PC-3 (cell line): ENCODE measurements around the gene PPM1D. TPM values are rescaled to one million over a fixed set of nuclear protein-coding genes. Genes with fewer than 3 reads are reported as not detected.

ENCODE experiments used
- ATAC-seq: fragments of 200-7000 bp; cut with Tn5 transposase; 2 replicates; pipeline ENCODE4 v1.9.1; 2020; ENCODE audit warnings: mild to moderate bottlenecking, moderate library complexity
- BruUV-seq: library from RNA; stranded (reverse); fragments of 400-500 nt; replicated peaks from 2 replicates; lab custom pipeline; 2021; lab: Mats Ljungman, UMichigan
- CTCF ChIA-PET: fragments of 300-600 bp; sonication (Branson Sonifier 250); formaldehyde crosslinking; loops from one replicate; lab custom pipeline; 2022; ENCODE audit warnings: antibody characterized with exemption; lab: Charles Lee
- POLR2A ChIA-PET: fragments of 300-600 bp; sonication (Branson Sonifier 250); formaldehyde crosslinking; loops from one replicate; lab custom pipeline; 2022; ENCODE audit warnings: antibody characterized with exemption; ENCODE audit not compliant: unreplicated experiment; lab: Charles Lee
- DNase-seq: peaks from one replicate; pipeline ENCODE4 v3.0.0-alpha.2; 2015
- H2AFZ ChIP-seq: fragments of 300-600 bp; sonication (generic); 2 replicates; pipeline ENCODE4 v1.6.0; 2016; ENCODE audit warnings: antibody characterized with exemption, low read length
- H3F3A ChIP-seq: fragments of 300-600 bp; sonication (generic); one replicate; pipeline ENCODE4 v1.6.0; 2017; ENCODE audit warnings: antibody characterized with exemption, low read length, control low read depth, mild to moderate bottlenecking; ENCODE audit not compliant: unreplicated experiment
- H3K27ac ChIP-seq: fragments of 300-600 bp; sonication (generic); 2 replicates; pipeline ENCODE4 v1.5.1; 2016; ENCODE audit warnings: mild to moderate bottlenecking, low read length
- H3K27me3 ChIP-seq: fragments of 300-600 bp; sonication (generic); 2 replicates; pipeline ENCODE4 v1.6.1; 2016; ENCODE audit warnings: low read length, mixed read lengths
- H3K36me3 ChIP-seq: fragments of 300-600 bp; sonication (generic); 2 replicates; pipeline ENCODE4 v1.6.1; 2016; ENCODE audit warnings: low read depth, mixed run types, low read length, mixed read lengths
- H3K4me1 ChIP-seq: fragments of 300-600 bp; sonication (generic); 2 replicates; pipeline ENCODE4 v1.5.1; 2016; ENCODE audit warnings: low read length; ENCODE audit not compliant: insufficient read depth
- H3K4me2 ChIP-seq: fragments of 300-600 bp; sonication (generic); 2 replicates; pipeline ENCODE4 v1.6.0; 2016; ENCODE audit warnings: low read length
- H3K4me3 ChIP-seq: fragments of 300-600 bp; sonication (generic); 2 replicates; pipeline ENCODE4 v1.5.1; 2016; ENCODE audit warnings: mild to moderate bottlenecking, low read length, mixed read lengths
- H3K79me2 ChIP-seq: fragments of 300-600 bp; sonication (generic); 2 replicates; pipeline ENCODE4 v1.6.1; 2017; ENCODE audit warnings: low read length, mixed read lengths
- H3K9ac ChIP-seq: fragments of 300-600 bp; sonication (generic); 2 replicates; pipeline ENCODE4 v1.6.0; 2016; ENCODE audit warnings: mild to moderate bottlenecking, low read length
- H3K9me2 ChIP-seq: fragments of 300-600 bp; sonication (generic); replicated peaks from 2 replicates; pipeline ENCODE4 v1.6.1; 2016; ENCODE audit warnings: mixed run types, low read length, mixed read lengths
- H3K9me3 ChIP-seq: fragments of 300-600 bp; sonication (generic); 2 replicates; pipeline ENCODE4 v1.6.1; 2016; ENCODE audit warnings: low read length, mixed read lengths
- H4K20me1 ChIP-seq: fragments of 300-600 bp; sonication (generic); 2 replicates; pipeline ENCODE4 v1.6.1; 2016; ENCODE audit warnings: low read length, mixed read lengths
- CTCF ChIP-seq: fragments of 300-600 bp; sonication (generic); conservative IDR thresholded peaks from 2 replicates; pipeline ENCODE4 v1.5.1; 2017; ENCODE audit warnings: antibody characterized with exemption, low read depth, mild to moderate bottlenecking, low read length
- EZH2 ChIP-seq: fragments of 300-600 bp; sonication (generic); IDR thresholded peaks from one replicate; pipeline ENCODE4 v1.6.1; 2017; ENCODE audit warnings: antibody characterized with exemption, mild to moderate bottlenecking, low read length; ENCODE audit not compliant: unreplicated experiment
- EZH2phosphoT487 ChIP-seq: fragments of 300-600 bp; sonication (generic); IDR thresholded peaks from 2 replicates; pipeline ENCODE4 v1.6.1; 2018; ENCODE audit warnings: mild to moderate bottlenecking, antibody characterized with exemption, low read length, borderline replicate concordance
- intact Hi-C: fragments of 100-400 bp; cut with micrococcal nuclease; formaldehyde crosslinking; loops from 2 replicates; pipeline ENCODE4 v1.9.0; 2023
- total RNA-seq: library from RNA; depleted of rRNA; stranded (reverse); fragments of >200 nt; gene quantifications from 2 replicates; pipeline ENCODE4 v1.2.3, GENCODE V29; 2014

Gene PPM1D
- total RNA-seq, 1 experiment from 2014 or later, result 8.2 TPM

DNA sequence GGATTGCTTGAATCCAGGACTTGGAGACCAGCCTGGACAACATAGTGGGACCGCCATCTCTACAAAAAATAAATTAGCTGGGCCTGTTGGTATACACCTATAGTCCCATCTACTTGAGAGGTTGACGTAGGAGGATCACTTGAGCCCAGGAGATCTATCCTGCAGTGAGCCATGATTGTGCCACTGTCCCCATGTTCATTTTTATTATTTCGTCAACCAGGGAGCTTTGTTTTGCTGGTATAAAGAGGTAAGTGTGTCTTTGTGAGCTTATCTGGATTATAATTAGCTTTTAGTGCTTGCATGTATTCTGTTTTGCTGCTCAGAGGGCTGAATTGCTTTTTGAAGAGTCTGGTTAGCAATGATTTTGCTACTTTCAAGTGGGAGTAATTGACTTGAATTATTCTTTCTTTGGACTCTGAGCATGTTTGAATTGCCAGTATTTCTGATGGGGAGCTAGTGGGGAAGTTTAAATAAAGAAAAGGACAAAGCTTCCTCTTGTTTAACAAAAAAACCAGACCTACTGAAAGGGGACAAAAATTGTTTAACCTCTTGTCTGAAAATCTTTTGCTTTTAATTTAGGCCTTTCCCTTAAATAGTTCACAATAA is 46.0 kb downstream of the PPM1D start:
- Histone ChIP-seq H3K9me3 (no peaks in the 10 kb centered on the region), H3K79me2 (peaks cover 8% of the 10 kb centered on the region; the same call in 1 of the 2 replicates), H3K27me3 (no peaks in the 10 kb centered on the region), H2AFZ (no peak overlapping the region), H3K4me3 (no peak overlapping the region), H4K20me1 (peaks cover 1% of the 10 kb centered on the region; the same call in 1 of the 2 replicates), H3K9me2 (no peaks in the 10 kb centered on the region), H3K9ac (no peak overlapping the region), H3K27ac (no peak overlapping the region), H3F3A (no peaks in the 10 kb centered on the region), H3K4me1 (peaks cover 13% of the 10 kb centered on the region), H3K36me3 (0 out of 2 replicates have a peak, but pooled peaks cover 4% of the 10 kb centered on the region), H3K4me2 (no peak overlapping the region)
- DNase-seq (no peak), ATAC-seq (no peak)
- intact Hi-C loops, result no loop called here
- TF ChIP-seq CTCF, result no peak
- no peak for TF ChIP-seq EZH2phosphoT487
- no peak for TF ChIP-seq EZH2
- ChIA-PET POLR2A (no interaction called here), CTCF (interaction anchor here (1.3 kb wide), 1 partner anchor 69 kb away, joined by 5 read pairs; no protein-coding TSS in a partner anchor)
- no TSS peak for BruUV-seq

GRCh38 chr17:60646701-60647100 is 46.7 kb downstream of the PPM1D start:
- H3K4me1 ChIP-seq, result peaks cover 8% of the 10 kb centered on the region
- ATAC-seq, result no peak
- no peak overlapping the region for H3K27ac ChIP-seq
- intact Hi-C loops, result no loop called here
- no peaks in the 10 kb centered on the region for H4K20me1 ChIP-seq
- ChIA-PET POLR2A (no interaction called here), CTCF (interaction anchor here (0.7 to 1.3 kb wide), 2 partner anchors 70 to 408 kb away, joined by 3 to 5 read pairs; no protein-coding TSS in a partner anchor)
- no peak overlapping the region for H3K9ac ChIP-seq
- peaks cover 6% of the 10 kb centered on the region; the same call in 1 of the 2 replicates for H3K79me2 ChIP-seq
- no peak for DNase-seq
- no peaks in the 10 kb centered on the region for H3K9me3 ChIP-seq
- no peaks in the 10 kb centered on the region for H3K27me3 ChIP-seq
- no peaks in the 10 kb centered on the region for H3K9me2 ChIP-seq
- TF ChIP-seq EZH2phosphoT487 (no peak), CTCF (no peak), EZH2 (no peak)
- no peak overlapping the region for H3K4me2 ChIP-seq
- BruUV-seq, result no TSS peak
- no peaks in the 10 kb centered on the region for H3F3A ChIP-seq
- no peak overlapping the region for H3K4me3 ChIP-seq
- 0 out of 2 replicates have a peak, but pooled peaks cover 4% of the 10 kb centered on the region for H3K36me3 ChIP-seq
- H2AFZ ChIP-seq, result no peak overlapping the region

DNA sequence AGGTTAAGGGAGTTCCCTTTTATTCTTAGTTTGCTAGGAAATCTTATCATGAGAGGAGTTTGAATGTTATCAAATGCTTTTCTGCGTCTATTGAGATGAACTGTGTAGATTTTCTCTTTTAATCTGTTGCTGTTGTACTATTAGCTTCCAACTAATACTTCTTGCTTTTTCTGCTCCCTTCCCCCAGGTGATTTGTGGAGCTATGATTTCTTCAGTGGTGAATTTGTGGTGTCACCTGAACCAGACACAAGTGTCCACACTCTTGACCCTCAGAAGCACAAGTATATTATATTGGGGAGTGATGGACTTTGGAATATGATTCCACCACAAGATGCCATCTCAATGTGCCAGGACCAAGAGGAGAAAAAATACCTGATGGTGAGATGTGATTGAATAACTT is 47.7 kb downstream of the PPM1D start:
- Histone ChIP-seq H3K4me2 (no peak overlapping the region), H3K9me3 (no peaks in the 10 kb centered on the region), H3K27ac (no peak overlapping the region), H3K27me3 (no peaks in the 10 kb centered on the region), H3K4me1 (no peaks in the 10 kb centered on the region), H3K9ac (no peak overlapping the region), H3K36me3 (0 out of 2 replicates have a peak, but pooled peaks cover 4% of the 10 kb centered on the region), H3K79me2 (peaks cover 11% of the 10 kb centered on the region), H4K20me1 (no peaks in the 10 kb centered on the region), H3K9me2 (no peaks in the 10 kb centered on the region), H3F3A (no peaks in the 10 kb centered on the region), H3K4me3 (no peak overlapping the region), H2AFZ (no peak overlapping the region)
- no TSS peak for BruUV-seq
- ChIA-PET POLR2A (no interaction called here), CTCF (interaction anchor here (0.7 kb wide), 1 partner anchor 29 kb away, joined by 3 read pairs; no protein-coding TSS in a partner anchor)
- no peak for DNase-seq
- no peak for TF ChIP-seq EZH2phosphoT487
- TF ChIP-seq CTCF, result no peak
- no peak for TF ChIP-seq EZH2
- intact Hi-C loops, result no loop called here
- ATAC-seq, result no peak
